HL-60 (cell line): ENCODE results near the gene RCBTB1.

Experiments used
- POLR2AphosphoS5 ChIP-seq: IDR thresholded peaks from 2 replicates; pipeline ENCODE4 v1.6.1; 2012; ENCODE audit warnings: low read depth
- SPI1 ChIP-seq: IDR thresholded peaks from 2 replicates; pipeline ENCODE4 v1.6.1; 2012; ENCODE audit warnings: low read depth, mild to moderate bottlenecking, borderline replicate concordance
- TF ChIP-seq, protein P1 (sequence below): IDR thresholded peaks from one replicate; pipeline ENCODE4 v1.5.1; 2011; ENCODE audit warnings: low read length, control low read depth, inconsistent platforms; ENCODE audit not compliant: insufficient read depth
- TF ChIP-seq, protein P2 (sequence below): IDR thresholded peaks from 2 replicates; pipeline ENCODE4 v1.6.1; 2012; ENCODE audit warnings: low read depth; ENCODE audit not compliant: insufficient replicate concordance

DNA sequence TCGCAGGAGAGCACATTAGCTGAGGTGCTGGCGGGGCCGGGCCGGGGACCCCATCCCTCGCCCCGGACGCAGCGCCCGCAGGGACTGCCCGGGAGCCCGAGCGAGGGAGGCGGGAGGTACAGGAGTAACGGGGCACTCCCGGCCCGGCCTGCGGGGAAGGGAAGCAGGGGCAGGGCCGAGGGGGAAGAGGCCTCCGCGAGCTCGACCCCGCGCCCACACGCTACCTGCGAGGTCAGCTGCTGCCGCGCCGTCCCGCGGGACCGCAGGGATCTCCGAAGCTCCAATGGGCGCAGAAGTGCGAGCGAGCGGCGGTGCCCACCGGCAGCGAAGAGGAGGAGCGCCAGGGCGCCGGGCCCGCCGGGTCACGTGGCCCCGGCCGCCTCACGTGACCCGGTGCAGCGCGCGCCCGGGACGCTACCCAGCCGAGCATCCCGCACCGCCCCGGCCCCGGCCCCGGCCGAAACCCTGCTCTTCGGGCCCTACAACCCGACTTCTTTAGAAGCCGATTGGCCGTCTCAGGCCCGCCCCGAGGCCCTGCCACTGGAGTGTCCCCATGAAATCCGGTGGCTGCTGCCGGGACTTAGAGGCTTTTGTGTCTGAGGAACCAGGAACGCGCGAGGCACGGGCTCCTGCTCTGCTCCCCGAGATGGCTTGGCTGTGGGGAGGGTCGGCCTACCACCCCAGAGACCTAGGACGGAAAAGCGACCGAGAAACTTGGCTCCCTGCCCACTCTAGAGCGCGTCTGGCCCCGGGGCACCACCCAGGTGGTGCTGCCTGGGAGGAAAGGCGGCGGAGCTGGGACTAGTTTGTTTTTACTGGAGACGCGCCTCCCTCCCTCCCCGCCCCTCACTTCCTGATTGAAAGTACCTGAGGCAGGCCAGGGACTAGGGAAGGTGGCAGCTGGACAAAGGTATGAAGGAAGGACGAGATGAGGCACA, at the start of gene RCBTB1:
- TF ChIP-seq, protein P1, sequence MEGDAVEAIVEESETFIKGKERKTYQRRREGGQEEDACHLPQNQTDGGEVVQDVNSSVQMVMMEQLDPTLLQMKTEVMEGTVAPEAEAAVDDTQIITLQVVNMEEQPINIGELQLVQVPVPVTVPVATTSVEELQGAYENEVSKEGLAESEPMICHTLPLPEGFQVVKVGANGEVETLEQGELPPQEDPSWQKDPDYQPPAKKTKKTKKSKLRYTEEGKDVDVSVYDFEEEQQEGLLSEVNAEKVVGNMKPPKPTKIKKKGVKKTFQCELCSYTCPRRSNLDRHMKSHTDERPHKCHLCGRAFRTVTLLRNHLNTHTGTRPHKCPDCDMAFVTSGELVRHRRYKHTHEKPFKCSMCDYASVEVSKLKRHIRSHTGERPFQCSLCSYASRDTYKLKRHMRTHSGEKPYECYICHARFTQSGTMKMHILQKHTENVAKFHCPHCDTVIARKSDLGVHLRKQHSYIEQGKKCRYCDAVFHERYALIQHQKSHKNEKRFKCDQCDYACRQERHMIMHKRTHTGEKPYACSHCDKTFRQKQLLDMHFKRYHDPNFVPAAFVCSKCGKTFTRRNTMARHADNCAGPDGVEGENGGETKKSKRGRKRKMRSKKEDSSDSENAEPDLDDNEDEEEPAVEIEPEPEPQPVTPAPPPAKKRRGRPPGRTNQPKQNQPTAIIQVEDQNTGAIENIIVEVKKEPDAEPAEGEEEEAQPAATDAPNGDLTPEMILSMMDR: no peak
- TF ChIP-seq, protein P2, sequence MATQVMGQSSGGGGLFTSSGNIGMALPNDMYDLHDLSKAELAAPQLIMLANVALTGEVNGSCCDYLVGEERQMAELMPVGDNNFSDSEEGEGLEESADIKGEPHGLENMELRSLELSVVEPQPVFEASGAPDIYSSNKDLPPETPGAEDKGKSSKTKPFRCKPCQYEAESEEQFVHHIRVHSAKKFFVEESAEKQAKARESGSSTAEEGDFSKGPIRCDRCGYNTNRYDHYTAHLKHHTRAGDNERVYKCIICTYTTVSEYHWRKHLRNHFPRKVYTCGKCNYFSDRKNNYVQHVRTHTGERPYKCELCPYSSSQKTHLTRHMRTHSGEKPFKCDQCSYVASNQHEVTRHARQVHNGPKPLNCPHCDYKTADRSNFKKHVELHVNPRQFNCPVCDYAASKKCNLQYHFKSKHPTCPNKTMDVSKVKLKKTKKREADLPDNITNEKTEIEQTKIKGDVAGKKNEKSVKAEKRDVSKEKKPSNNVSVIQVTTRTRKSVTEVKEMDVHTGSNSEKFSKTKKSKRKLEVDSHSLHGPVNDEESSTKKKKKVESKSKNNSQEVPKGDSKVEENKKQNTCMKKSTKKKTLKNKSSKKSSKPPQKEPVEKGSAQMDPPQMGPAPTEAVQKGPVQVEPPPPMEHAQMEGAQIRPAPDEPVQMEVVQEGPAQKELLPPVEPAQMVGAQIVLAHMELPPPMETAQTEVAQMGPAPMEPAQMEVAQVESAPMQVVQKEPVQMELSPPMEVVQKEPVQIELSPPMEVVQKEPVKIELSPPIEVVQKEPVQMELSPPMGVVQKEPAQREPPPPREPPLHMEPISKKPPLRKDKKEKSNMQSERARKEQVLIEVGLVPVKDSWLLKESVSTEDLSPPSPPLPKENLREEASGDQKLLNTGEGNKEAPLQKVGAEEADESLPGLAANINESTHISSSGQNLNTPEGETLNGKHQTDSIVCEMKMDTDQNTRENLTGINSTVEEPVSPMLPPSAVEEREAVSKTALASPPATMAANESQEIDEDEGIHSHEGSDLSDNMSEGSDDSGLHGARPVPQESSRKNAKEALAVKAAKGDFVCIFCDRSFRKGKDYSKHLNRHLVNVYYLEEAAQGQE: no peak
- TF ChIP-seq POLR2AphosphoS5 (0 out of 2 replicates have a peak, but pooled peaks have one; percentile 33), SPI1 (no peak)
